ENCODE data around the gene KCNH2.

DNA sequence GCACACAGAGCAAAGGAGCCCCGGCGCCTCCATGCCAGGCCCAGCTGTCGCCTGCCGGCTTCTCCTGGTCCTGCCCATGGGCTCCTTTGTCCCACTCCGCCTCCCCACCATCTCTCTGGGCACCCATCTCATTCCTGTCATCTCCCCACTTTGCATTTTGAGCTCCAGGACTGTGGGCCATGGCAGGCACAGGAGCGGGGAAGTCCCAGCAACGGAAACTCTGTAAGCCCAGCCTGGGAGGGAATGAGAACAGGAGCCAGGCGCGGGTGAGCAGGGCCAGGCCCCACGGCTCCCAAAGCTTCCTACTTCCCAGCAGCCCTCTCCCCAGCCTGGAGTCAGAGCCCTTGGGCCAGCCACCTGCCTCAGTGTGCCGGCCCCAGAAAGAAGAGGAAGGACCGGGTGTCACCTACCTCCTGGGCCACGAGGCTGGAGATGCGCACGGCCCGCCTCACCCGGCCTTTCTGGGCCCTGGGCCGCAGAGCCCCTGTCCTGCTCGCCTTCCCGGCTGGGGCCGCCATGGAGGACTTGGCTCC is 23.1 kb downstream of the KCNH2 start:
- TF ChIP-seq CTCF (IDR thresholded peaks at IDR 0.05) = no peak
- no peak for TF ChIP-seq POLR2A (IDR thresholded peaks at IDR 0.05)

Data from suprapubic skin (tissue), 3 donors.